Mesodermal cell (in vitro differentiated cells): Measurements from ENCODE around the gene SRSF2.

Experiments used
- H3K27ac ChIP-seq: 2 replicates; pipeline ENCODE4 v1.7.0; 2013; ENCODE audit warnings: mild to moderate bottlenecking, low read depth, low read length, moderate library complexity; ENCODE audit not compliant: severe bottlenecking
- H3K36me3 ChIP-seq: 2 replicates; pipeline ENCODE4 v1.7.1; 2013; ENCODE audit warnings: mild to moderate bottlenecking, low read length, moderate library complexity; ENCODE audit not compliant: control insufficient read depth, insufficient read depth
- H3K4me1 ChIP-seq: one replicate; pipeline ENCODE4 v1.7.1; 2013; ENCODE audit warnings: mild to moderate bottlenecking, low read length; ENCODE audit not compliant: insufficient read depth, control insufficient read depth, poor library complexity, severe bottlenecking
- H3K4me3 ChIP-seq: 2 replicates; pipeline ENCODE4 v1.7.0; 2013; ENCODE audit warnings: low read length, control low read depth, mild to moderate bottlenecking; ENCODE audit not compliant: insufficient read depth, poor library complexity, severe bottlenecking; ENCODE audit errors: extremely low read depth
- H3K9me3 ChIP-seq: 2 replicates; pipeline ENCODE4 v1.7.1; 2013; ENCODE audit warnings: mild to moderate bottlenecking, low read length, moderate library complexity; ENCODE audit not compliant: control insufficient read depth
- WGBS, 2 experiments: methylation state at CpG; one replicate each; pipeline ENCODE4 v1.1.5; 2013; ENCODE audit warnings: missing lambda C conversion rate in 2 of 2; ENCODE audit not compliant: insufficient coverage in 2 of 2; 5-methylcytosine and 5-hydroxymethylcytosine counted together

The SRSF2 gene

GRCh38 chr17:76709077-76709950, 27.8 kb downstream of the SRSF2 start:
- H3K9me3 ChIP-seq, result no peaks in the 10 kb centered on the region
- peaks cover 27% of the 10 kb centered on the region for H3K36me3 ChIP-seq
- H3K27ac ChIP-seq, result peak overlapping the region; percentile 96
- 12 to 14% methylated on average over 21 to 25 of the region's 29 CpGs for WGBS, 2 experiments
- H3K4me3 ChIP-seq, result peak overlapping the region; percentile 66
- peaks cover 13% of the 10 kb centered on the region for H3K4me1 ChIP-seq

- peak overlapping the region; percentile 49 for H3K27ac ChIP-seq
- peaks cover 13% of the 10 kb centered on the region for H3K4me1 ChIP-seq
- H3K4me3 ChIP-seq, result no peak overlapping the region
- whole genome bisulfite sequencing, 2 experiments, result 11 to 14% methylated on average over 6 to 8 of the region's 14 CpGs
- H3K9me3 ChIP-seq, result no peaks in the 10 kb centered on the region
- H3K36me3 ChIP-seq, result peaks cover 16% of the 10 kb centered on the region
Observed at GRCh38 chr17:76707985-76708807, 28.9 kb downstream of the SRSF2 start.

- Histone ChIP-seq H3K4me1 (peaks cover 14% of the 10 kb centered on the region), H3K4me3 (no peak overlapping the region), H3K27ac (no peak overlapping the region), H3K9me3 (no peaks in the 10 kb centered on the region), H3K36me3 (peaks cover 11% of the 10 kb centered on the region)
- WGBS, 2 experiments, result 93 to 97% methylated on average over 3 of the region's 3 CpGs
Observed at GRCh38 chr17:76706817-76707216, 30.3 kb downstream of the SRSF2 start.

DNA sequence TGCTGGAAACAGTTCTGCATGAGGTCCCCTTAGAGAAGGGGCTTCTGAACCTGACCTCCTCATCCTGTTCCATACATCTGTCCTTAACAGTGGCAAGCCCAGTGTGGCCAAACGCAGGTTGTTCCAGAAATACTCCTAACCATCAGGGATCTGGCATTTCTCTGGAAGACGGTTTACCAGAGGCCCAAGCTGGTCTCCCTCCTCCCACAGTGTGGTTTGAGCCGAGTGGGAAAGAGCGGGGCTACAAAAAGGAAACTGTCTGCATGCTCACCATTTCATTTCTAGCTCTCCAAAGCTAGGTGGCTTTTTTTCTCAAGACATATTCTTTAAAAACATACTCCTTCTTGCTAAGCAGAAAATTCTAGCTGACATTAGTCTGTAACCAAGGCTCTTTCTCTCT, 32.3 kb downstream of the SRSF2 start:
- WGBS, 2 experiments, result 91 to 96% methylated on average over 3 to 4 of the region's 4 CpGs
- no peak overlapping the region for H3K4me3 ChIP-seq
- peaks cover 28% of the 10 kb centered on the region for H3K4me1 ChIP-seq
- peaks cover 11% of the 10 kb centered on the region for H3K36me3 ChIP-seq
- H3K27ac ChIP-seq, result no peak overlapping the region
- H3K9me3 ChIP-seq, result no peaks in the 10 kb centered on the region

DNA sequence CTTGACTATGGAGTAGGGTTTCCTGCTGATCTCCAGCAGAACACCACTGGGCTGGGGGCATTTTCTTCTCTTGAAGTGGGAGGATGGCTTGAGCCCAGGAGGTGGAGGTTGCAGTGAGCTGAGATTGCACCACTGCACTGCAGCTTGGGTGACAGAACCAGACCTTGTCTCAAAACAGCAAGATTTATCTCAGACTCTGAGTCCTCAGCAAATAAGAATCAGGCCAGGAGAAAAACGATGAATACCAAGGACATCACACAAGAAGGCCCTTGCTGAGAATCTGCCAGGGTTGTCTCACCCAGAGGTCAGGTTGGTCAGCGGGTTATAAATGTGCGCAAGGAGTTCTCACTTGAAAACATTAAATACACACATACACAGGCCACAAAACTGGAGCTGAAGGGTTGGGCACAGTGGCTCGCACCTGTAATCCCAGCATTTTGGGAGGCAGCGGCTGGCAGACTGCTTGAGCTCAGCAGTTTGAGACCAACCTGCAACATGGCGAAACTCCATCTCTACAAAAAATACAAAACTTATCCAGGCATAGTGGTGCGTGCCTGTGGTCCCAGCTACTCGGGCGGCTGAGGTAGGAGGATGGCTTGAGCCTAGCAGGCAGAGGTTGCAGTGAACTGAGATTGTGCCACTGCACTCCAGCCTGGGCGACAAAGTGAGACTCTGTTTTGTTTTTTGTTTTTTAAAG, 34.0 kb downstream of the SRSF2 start:
- H3K9me3 ChIP-seq, result no peaks in the 10 kb centered on the region
- no peak overlapping the region for H3K27ac ChIP-seq
- H3K36me3 ChIP-seq, result peaks cover 6% of the 10 kb centered on the region
- 98 to 100% methylated on average over 7 to 9 of the region's 10 CpGs for WGBS, 2 experiments
- no peak overlapping the region for H3K4me3 ChIP-seq
- peaks cover 22% of the 10 kb centered on the region for H3K4me1 ChIP-seq

- Histone ChIP-seq H3K4me1 (peaks cover 27% of the 10 kb centered on the region), H3K36me3 (peaks cover 6% of the 10 kb centered on the region), H3K9me3 (no peaks in the 10 kb centered on the region), H3K27ac (no peak overlapping the region), H3K4me3 (no peak overlapping the region)
- WGBS, 2 experiments, result no CpG with 5 or more reads among the region's 2 CpGs
Observed at GRCh38 chr17:76702076-76702475, 35.1 kb downstream of the SRSF2 start.

- Histone ChIP-seq H3K4me3 (no peak overlapping the region), H3K9me3 (no peaks in the 10 kb centered on the region), H3K36me3 (peaks cover 7% of the 10 kb centered on the region), H3K27ac (peak overlapping the region; percentile 19), H3K4me1 (peaks cover 31% of the 10 kb centered on the region)
- 81 to 82% methylated on average over 7 to 10 of the region's 11 CpGs for WGBS, 2 experiments
Observed at GRCh38 chr17:76701471-76701967, 35.6 kb downstream of the SRSF2 start.

GRCh38 chr17:76700617-76701470, 36.3 kb downstream of the SRSF2 start:
- peaks cover 32% of the 10 kb centered on the region for H3K4me1 ChIP-seq
- peaks cover 11% of the 10 kb centered on the region for H3K36me3 ChIP-seq
- H3K27ac ChIP-seq, result peak overlapping the region; percentile 51
- H3K4me3 ChIP-seq, result no peak overlapping the region
- H3K9me3 ChIP-seq, result no peaks in the 10 kb centered on the region
- 56 to 57% methylated on average over 25 to 31 of the region's 33 CpGs for WGBS, 2 experiments

DNA sequence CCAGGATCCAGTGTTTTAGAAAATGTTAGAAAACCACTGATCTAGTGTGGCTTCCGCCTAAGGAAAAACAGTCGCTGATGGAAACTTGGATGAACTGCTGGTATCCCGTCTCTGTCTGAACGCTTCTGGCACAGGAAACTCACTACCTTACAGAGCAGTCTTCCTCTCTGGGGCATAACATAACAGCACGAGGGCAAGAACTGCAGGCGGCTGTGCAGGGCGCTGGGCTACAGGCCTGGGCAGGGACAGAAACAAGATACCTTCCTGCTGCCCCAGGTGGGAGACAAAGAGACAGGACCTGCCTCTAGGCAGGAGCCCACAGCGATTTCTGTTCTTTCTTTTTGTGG, 36.9 kb downstream of the SRSF2 start:
- H3K27ac ChIP-seq, result no peak overlapping the region
- 85 to 87% methylated on average over 7 of the region's 8 CpGs for WGBS, 2 experiments
- H3K4me3 ChIP-seq, result no peak overlapping the region
- no peaks in the 10 kb centered on the region for H3K9me3 ChIP-seq
- peaks cover 11% of the 10 kb centered on the region for H3K36me3 ChIP-seq
- peaks cover 32% of the 10 kb centered on the region for H3K4me1 ChIP-seq
